ENCODE measurements around the gene SLC9A1.

Gene SLC9A1

DNA sequence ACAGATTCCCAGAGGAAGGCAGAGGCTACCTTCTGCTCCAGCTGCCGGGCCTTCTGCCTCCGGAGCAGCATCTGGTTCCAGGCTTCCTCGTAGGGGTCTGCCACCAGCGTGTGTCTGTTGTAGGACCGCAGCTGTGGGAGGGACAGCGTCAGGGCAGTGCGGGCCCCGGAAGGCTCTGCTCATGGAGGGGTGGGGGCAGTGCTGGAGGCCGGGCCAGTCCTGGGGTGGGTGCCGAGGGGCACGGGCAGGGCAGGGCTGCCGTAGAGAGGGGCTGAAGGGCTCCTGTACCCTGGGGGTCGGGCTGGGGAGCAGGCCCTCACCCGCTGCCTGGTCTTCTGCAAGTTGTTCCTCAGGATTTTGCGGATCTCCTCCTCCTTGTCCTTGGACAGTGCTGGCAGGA is 53.2 kb downstream of the SLC9A1 start:
- no peak for DNase-seq

DNA sequence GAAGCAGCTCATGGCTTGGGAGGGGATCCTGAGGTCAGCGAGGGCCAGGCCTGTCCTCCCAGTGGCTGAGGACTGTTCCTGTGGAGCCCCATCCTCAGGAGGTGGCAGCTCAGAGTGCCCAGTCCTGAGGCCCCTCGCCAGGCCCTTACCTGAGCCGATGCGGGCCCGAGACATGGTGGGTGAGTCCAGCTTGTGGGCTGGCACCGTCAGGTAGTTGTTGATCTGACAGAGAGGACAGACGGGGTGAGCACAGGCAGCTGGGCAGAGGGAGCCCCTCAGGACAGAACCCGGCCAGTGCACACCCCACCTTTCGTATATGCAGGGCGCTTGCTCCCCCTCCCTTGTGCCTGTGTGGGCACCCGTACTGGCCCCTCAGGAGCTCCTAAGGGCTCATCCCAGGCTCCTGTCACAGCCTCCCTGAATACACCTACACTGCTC is 53.9 kb downstream of the SLC9A1 start:
- DNase-seq: no peak

DNA sequence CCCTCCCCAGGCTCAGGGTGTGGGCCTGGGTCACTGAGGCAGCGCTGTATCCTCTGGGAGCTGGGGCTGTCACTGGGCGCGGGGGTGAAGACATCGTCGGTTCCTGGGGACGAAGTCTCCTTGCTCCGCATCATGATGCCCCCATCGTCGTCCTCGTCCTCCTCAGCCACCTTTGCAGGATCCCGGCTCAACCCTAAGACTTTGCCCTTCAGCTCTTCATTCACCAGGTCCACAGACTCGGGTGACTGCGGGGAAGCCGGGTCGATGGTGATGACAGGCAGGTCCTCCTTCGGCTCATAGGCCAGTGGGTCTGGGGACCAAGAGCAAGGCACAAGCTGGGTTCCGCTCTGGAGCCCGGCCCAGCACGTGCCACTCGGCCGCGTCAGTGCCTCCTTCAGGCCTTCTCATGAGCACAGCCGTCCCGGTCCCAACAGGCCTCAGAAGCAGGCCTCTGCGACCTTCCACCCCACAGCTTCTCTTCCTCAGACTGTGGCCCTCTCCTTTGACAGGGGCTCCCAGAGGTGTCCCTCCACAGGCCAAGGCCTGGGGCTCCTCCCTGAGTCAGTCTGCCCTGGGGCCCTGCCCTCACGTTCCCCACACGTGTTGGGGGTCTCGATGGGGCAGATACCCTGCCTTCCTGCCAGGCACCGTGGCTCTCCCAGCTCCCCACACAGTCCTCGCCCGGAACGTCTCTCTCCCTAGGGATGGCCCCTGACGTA is 54.4 kb downstream of the SLC9A1 start:
- DNase-seq: no peak

GRCh38 chr1:27099587-27100334 is 55.2 kb downstream of the SLC9A1 start:
- peak; percentile 77 to 80 for DNase-seq

DNA sequence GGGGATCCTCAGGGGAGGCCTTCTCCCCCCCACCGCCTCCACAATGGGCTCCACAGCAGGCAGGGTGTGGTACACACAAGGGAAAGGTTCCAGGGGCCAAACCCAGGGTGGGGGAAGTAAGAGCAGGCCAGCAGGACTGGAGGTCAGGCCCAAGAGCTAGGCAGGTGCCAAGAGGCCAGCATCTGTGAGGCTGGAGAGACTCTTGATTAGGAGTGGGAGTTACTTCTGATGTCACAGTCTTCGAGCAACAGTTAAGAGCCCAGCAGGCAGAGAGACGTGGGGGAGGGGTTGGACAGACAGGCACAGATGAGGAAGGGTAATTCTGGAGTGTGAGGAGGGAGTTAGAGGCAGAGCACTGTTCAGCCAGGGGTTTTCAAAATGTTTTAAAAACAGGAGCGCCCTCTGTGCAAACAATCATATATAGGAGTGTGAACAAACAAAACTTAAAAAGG is 55.8 kb downstream of the SLC9A1 start:
- DNase-seq: peak; percentile 77 to 80

DNA sequence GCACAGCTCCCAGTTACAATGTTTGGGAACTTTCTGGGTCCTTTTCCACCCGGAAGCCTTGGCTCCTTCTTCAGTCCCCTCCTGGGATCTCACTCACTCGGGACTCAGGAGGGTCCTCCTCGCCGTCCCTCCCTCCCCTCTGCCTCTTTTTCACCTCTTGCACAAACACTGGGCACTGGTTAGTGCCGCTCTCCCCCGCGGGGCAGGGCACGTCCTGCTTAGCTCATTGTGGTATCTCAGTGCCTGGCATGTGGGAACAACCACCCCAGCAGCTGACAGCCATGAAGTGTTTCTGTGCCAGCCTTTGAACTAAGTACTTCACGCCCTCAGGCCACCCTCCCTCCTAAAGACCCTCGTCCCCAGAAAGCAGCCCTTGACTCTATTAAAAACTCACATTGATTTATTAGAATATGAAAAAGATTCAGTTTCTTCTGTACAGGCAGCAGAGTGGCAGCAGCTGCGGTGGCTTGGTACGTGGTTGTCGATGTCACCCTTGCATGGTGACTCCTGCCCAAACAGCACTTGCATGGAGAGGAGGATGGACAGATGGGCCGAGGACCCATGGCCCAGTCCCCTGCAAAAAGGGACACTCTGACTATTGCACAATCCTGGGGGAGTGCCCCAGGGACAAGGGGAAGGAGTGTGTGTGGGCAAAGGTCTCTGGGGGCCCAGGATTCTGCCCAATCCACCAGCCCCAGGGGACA is 56.3 kb downstream of the SLC9A1 start:
- DNase-seq: no peak

DNA sequence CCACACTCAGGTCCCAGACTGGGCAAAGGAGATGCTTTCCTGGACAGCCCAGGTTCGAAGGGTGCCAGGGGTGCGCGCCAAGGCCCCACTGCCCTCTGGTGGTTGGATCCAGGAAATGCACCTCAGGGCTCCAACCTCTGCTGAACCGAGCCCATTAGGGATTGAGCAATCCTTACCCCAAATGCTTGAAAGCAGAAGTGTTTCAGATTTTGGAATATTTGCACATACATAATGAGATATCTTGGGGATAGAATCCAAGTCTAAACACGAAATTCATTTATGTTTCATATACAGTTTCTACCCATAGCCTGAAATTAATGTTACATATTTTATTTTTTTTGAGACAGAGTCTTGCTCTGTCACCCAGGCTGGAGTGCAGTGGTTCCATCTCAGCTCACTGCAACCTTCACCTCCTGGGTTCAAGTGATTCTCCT is 57.4 kb downstream of the SLC9A1 start:
- peak; percentile 81 to 88 for DNase-seq

DNA sequence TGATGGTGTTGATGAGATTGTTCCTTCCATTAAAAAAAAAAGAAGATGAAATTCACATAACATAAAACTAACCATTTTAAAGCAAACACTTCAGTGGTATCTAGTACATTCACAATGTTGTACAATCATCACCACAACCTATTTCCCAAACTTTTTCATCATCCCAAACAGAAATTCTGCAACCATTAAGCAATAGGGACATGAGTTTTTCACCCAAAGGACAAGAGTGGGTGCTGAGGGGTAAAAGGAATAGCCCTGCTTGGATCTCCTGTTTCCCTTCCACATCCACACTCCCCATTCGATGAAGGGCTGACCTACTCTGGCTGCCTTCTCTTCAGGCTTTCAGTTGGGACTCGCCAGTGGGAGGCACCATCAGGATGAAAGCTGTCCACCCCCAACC is 59.3 kb downstream of the SLC9A1 start:
- DNase-seq: no peak

DNA sequence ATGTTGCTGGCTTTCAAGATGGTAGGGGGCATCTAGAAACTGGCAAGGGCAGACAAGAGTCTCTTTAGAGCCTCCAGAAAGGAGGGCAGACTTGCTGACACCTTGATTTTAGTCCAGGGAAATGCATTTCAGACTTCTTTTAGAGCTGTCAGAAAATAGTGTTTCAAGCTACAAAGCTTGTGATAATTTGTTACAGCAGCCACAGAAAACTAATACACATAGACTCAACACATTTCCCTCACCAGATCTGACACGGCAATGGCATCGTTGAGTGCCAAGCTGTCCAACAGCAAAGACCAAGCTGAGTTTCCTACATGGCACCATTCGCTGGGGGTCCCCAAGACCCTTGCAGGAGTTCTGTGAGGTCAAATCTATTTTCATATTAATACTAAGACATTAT is 62.0 kb downstream of the SLC9A1 start:
- no peak for DNase-seq

- no peak for DNase-seq
Observed at GRCh38 chr1:27090911-27091310, 64.0 kb downstream of the SLC9A1 start.

GRCh38 chr1:27087371-27088220 is 67.3 kb downstream of the SLC9A1 start:
- no peak for DNase-seq

DNA sequence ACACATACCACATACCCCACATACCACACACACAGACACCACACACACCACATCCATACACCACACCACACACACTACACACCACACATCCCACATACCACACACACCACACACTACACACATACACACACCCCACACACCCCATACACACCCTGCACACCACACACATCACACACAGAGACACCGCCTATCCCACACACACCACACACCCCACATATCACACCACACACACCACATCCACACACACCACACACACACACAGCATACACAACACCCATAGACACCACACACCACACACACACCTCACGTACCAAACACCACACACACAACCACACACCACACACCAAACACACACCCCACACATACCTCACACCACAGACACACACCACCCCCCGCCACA is 68.3 kb downstream of the SLC9A1 start:
- DNase-seq: no peak

- no peak for DNase-seq
Observed at GRCh38 chr1:27086026-27086425, 68.9 kb downstream of the SLC9A1 start.

DNA sequence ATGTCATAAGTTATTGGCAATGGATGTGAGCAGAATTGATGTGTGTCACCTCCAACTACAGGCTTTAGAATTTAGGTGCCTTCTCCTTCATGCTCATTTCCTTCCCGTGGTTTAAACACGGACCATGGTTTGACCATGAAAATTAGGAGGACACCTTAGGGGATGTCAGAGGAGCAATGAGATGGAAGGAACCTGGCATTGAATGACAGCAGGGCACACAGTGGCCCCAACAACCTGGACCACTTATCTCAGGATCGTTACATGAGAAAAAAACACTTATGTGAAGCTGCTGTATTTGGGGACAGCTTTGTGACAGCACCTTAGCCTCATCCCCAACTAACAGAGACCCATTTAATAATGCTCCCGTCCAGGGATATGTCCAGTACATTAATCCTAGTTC is 70.8 kb downstream of the SLC9A1 start:
- DNase-seq: no peak

DNA sequence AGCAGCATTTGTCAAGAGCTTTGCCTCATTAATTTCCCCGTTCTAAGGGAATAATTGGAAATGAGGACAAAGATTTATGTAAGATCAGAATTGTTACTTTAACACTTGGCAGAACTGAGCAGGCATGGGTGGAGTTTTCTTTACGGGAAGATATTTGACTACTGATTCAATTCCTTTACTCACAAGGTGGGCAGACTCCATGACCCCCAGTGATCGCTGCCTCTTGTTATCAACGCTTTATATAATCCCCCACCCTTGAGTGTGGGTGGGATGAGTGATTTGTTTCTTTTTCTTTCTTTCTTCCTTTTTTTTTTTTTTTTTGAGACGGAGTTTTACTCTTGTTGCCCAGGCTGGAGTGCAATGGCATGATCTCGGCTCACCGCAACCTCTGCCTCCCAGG is 77.0 kb downstream of the SLC9A1 start:
- no peak for DNase-seq

DNA sequence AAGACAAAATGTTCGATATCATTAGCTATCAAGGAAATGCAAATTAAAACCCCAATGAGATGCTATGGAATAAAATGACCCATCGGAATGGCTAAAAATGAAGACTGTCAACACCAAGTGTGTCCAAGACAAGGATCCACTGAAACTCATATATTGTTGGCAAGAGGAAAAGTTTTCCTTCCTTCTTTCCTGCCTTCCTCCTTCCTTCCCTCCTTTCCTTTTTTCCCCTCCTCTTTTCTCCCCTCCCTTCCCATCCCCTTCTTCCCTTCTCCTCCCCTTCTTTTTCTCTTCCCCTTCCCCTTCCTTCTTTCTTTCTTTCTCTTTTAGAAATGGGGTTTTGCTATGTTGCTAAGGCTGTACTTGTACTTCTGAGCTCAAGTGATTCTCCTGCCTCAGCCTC is 78.1 kb downstream of the SLC9A1 start:
- DNase-seq: no peak

DNA sequence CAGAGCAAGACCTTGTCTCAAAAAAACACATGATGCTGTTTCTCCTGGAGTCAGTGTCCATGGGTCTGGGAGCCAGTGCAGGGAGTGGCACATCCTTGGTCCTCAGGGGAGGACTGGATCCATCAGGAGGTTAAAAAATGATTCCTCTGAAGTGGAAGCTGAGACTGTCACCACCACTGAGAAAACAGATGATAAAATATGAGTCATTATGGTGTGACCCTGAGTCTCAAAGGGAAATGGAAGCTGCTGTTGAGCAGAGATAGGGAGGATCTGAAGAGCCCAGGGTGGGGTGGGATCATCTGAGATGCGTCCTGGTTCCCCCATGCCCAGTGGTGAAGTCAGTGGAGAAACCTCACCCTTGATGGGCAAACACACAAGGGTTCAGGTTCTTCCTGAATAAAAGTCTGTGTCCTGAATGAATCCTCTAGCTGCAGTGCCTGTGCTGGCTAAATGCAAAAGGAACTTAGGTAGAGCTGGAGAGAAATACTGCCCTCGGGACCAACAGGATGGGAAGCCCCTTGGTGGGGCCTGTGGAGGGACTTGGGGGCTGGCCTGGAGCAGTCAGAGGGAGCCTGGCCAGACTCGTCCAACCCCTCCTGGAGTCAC is 80.6 kb downstream of the SLC9A1 start:
- DNase-seq: peak in 1 of 2 experiments; percentile 10

DNA sequence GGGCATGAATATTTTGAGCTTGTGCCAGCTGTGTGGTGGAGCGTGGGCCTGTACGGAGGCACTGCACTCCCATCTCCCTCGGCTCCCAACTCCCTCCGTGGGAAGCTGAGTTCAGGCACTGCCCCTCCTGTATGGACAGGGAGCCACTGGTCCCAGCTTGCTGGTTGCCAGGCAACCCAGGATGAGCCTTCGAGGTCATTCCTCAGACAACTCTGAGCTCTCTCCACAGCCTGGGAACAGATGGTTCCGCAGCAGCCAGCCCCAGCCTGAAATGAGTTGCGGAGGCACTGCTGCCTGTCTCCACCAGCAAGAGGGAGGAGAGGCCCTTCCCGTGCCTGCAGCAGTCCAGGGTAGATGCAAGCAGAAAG is 83.9 kb downstream of the SLC9A1 start:
- no peak for DNase-seq

- DNase-seq: no peak
Observed at GRCh38 chr1:27070390-27071048, 84.4 kb downstream of the SLC9A1 start.

GRCh38 chr1:27068922-27069321 is 86.0 kb downstream of the SLC9A1 start:
- DNase-seq: no peak

DNA sequence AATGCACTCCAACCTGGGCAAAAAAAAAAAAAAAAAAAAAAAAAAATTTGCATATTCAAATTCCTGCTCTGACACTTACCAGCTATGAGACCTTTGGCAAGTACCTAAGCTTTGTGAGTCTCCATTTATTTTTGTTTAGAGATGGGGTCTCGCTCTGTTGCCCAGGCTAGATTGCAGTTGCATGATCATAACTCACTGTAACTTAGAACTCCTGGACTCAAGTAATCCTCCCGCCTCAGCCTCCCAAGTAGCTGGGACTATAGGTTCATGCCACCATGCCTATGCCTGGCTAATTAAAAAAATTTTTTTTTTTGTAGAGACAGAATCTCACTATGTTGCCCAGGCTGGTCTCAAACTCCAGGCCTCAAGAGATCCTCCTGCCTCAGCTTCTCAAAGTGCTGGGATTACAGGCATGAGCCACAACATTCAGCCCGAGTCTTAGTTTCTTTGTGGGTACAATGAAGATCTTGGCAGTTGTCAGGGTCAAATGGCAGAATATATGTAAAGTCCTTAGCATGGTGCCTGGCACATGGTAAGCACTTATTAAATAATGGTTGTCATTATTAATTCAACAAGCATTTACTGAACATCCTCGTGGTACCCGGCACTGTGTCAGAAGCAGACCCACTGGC is 88.8 kb downstream of the SLC9A1 start:
- DNase-seq: no peak
